GM18508 (cell line): Measurements from ENCODE around the gene LRRK1.

Experiments used
- ATAC-seq: cut with Tn5 transposase; IDR thresholded peaks from one replicate; pipeline ENCODE4 v1.9.1; 2021; ENCODE audit warnings: moderate number of reproducible peaks; ENCODE audit not compliant: insufficient read depth, unreplicated experiment

Gene LRRK1

GRCh38 chr15:101033801-101034200 is 114.6 kb downstream of the LRRK1 start:
- ATAC-seq, result no peak

GRCh38 chr15:101035611-101036010 is 116.5 kb downstream of the LRRK1 start:
- ATAC-seq, result peak; percentile 69

GRCh38 chr15:101036189-101036588 is 117.0 kb downstream of the LRRK1 start:
- ATAC-seq, result no peak

GRCh38 chr15:101037090-101037830 is 118.1 kb downstream of the LRRK1 start:
- no peak for ATAC-seq

- no peak for ATAC-seq
Measured at GRCh38 chr15:101038327-101039003, 119.3 kb downstream of the LRRK1 start.

GRCh38 chr15:101039461-101039860 is 120.3 kb downstream of the LRRK1 start:
- ATAC-seq, result no peak

- no peak for ATAC-seq
Measured at GRCh38 chr15:101042320-101042719, 123.2 kb downstream of the LRRK1 start.

GRCh38 chr15:101043011-101043410 is 123.9 kb downstream of the LRRK1 start:
- no peak for ATAC-seq

- ATAC-seq, result no peak
Measured at GRCh38 chr15:101043911-101044624, 124.9 kb downstream of the LRRK1 start.

- no peak for ATAC-seq
Measured at GRCh38 chr15:101044625-101045235, 125.6 kb downstream of the LRRK1 start.

- no peak for ATAC-seq
Measured at GRCh38 chr15:101045236-101045646, 126.1 kb downstream of the LRRK1 start.

- no peak for ATAC-seq
Measured at GRCh38 chr15:101045835-101046691, 126.9 kb downstream of the LRRK1 start.

GRCh38 chr15:101046826-101047225 is 127.7 kb downstream of the LRRK1 start:
- ATAC-seq, result no peak

- ATAC-seq, result no peak
Measured at GRCh38 chr15:101047301-101047781, 128.2 kb downstream of the LRRK1 start.

- no peak for ATAC-seq
Measured at GRCh38 chr15:101048176-101048575, 129.0 kb downstream of the LRRK1 start.

- no peak for ATAC-seq
Measured at GRCh38 chr15:101048581-101049030, 129.4 kb downstream of the LRRK1 start.

- ATAC-seq, result no peak
Measured at GRCh38 chr15:101049282-101049681, 130.1 kb downstream of the LRRK1 start.

- ATAC-seq, result no peak
Measured at GRCh38 chr15:101049856-101050622, 130.9 kb downstream of the LRRK1 start.
